ENCODE data around the gene KCNG3. TPM values are rescaled to one million over a fixed set of nuclear protein-coding genes. Genes with fewer than 3 reads are reported as not detected.

Gene KCNG3
- total RNA-seq, 4 donors from 2014 or later: 0.22 TPM; not detected in 3

GRCh38 chr2:42443718-42444399 lies 49.9 kb downstream of the KCNG3 start:
- no peak for TF ChIP-seq CTCF (IDR thresholded peaks at IDR 0.05; ENCODE audit: low read depth)

- no peak for TF ChIP-seq CTCF (IDR thresholded peaks at IDR 0.05; ENCODE audit: low read depth)
These were observed 51.0 kb downstream of the KCNG3 start for GRCh38 chr2:42442774-42443173.

- TF ChIP-seq CTCF (IDR thresholded peaks at IDR 0.05; ENCODE audit: low read depth): no peak
These were observed 55.1 kb downstream of the KCNG3 start for GRCh38 chr2:42438685-42439084.

- no peak for TF ChIP-seq CTCF (IDR thresholded peaks at IDR 0.05; ENCODE audit: low read depth)
These were observed 57.4 kb downstream of the KCNG3 start for GRCh38 chr2:42436370-42436769.

- no peak for TF ChIP-seq CTCF (IDR thresholded peaks at IDR 0.05; ENCODE audit: low read depth)
These were observed 58.2 kb downstream of the KCNG3 start for GRCh38 chr2:42435628-42436027.

- TF ChIP-seq CTCF (IDR thresholded peaks at IDR 0.05; ENCODE audit: low read depth): no peak
These were observed 63.6 kb downstream of the KCNG3 start for GRCh38 chr2:42430188-42430587.

GRCh38 chr2:42429352-42429751 lies 64.4 kb downstream of the KCNG3 start:
- TF ChIP-seq CTCF (IDR thresholded peaks at IDR 0.05; ENCODE audit: low read depth): no peak
